Measurements from ENCODE around the gene L3MBTL4.

DNA sequence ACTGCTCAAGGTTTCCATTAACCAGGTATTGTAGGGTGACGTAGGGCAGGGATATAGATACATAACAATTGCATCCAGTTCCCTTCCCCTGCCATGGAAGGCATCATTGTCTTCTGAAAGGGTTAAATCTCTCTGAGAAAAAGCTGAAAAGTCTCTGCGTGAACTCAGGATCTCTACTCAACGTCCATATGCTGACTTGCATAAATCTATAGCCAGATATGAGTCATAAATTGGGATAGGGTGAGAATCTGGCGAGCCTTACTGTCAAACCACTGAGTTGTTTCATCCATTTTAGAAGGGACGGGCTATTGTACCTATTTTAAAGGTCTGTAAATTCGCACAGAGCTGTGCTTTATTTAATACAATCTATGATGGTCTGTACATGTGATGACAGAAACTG lies 258.3 kb downstream of the L3MBTL4 start:
- TF ChIP-seq, protein P1, sequence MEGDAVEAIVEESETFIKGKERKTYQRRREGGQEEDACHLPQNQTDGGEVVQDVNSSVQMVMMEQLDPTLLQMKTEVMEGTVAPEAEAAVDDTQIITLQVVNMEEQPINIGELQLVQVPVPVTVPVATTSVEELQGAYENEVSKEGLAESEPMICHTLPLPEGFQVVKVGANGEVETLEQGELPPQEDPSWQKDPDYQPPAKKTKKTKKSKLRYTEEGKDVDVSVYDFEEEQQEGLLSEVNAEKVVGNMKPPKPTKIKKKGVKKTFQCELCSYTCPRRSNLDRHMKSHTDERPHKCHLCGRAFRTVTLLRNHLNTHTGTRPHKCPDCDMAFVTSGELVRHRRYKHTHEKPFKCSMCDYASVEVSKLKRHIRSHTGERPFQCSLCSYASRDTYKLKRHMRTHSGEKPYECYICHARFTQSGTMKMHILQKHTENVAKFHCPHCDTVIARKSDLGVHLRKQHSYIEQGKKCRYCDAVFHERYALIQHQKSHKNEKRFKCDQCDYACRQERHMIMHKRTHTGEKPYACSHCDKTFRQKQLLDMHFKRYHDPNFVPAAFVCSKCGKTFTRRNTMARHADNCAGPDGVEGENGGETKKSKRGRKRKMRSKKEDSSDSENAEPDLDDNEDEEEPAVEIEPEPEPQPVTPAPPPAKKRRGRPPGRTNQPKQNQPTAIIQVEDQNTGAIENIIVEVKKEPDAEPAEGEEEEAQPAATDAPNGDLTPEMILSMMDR (IDR thresholded peaks at IDR 0.05) = no peak
- TF ChIP-seq POLR2A (IDR thresholded peaks at IDR 0.05) = no peak
